ENCODE results near the gene SYT11. TPM values are rescaled to one million over a fixed set of nuclear protein-coding genes. Genes with fewer than 3 reads are reported as not detected.
A peak's percentile ranks its signal among the peaks of the same experiment; 100 is the strongest.

The SYT11 gene
- total and polyA plus RNA-seq, 2 experiments from 2014 or later: 0.39 to 2.0 TPM

DNA sequence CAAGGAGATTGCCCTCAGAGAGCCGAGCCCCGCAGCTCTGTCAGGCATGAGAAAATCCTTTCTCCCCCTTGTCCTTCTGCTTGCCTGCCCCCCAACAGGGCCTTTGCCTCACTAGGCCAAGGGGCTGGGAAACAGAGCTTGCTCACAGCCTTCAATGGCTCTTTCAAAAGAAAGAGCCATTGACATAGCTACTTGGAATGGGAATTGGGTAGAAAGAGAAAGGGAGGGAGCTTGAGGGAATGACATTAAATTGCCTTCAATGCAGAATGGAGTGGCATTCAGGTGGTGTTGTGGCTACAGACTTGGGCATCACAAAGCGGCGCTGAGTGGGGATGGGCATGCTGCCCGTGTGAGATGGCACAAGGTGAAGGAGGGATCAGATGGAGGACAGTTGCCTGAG, 13.2 kb downstream of the SYT11 start:
- Histone ChIP-seq H3K79me2 (no peaks in the 10 kb centered on the region), H3K27me3 (no peaks in the 10 kb centered on the region), H3K4me3 (no peak overlapping the region), H3K9me2 (replicated peaks; ENCODE audit: insufficient read depth) (no peaks in the 10 kb centered on the region), H3K4me2 (no peak overlapping the region), H3K9me3 (ENCODE audit: low read depth) (no peaks in the 10 kb centered on the region), H3K36me3 (replicated peaks; ENCODE audit: insufficient read depth, low read depth) (no peaks in the 10 kb centered on the region), H3K4me1 (ENCODE audit: insufficient read depth) (no peaks in the 10 kb centered on the region), H2AFZ (no peak overlapping the region), H4K20me1 (ENCODE audit: insufficient read depth, poor library complexity, severe bottlenecking) (no peaks in the 10 kb centered on the region), H3K27ac (no peak overlapping the region)
- TF ChIP-seq EZH2phosphoT487 (IDR thresholded peaks at IDR 0.05; ENCODE audit: low read depth, severe bottlenecking, unreplicated experiment): no peak
- TF ChIP-seq EZH2 (IDR thresholded peaks at IDR 0.05; ENCODE audit: borderline replicate concordance): no peak
- TF ChIP-seq CTCF (IDR thresholded peaks at IDR 0.05; ENCODE audit: poor library complexity): no peak
- WGBS (ENCODE audit: low lambda C conversion rate, missing lambda C conversion rate): 94% methylated on average over 5 of the region's 5 CpGs
- DNase-seq (ENCODE audit: low spot score): no peak

- H3K9me2 ChIP-seq (replicated peaks; ENCODE audit: insufficient read depth): no peaks in the 10 kb centered on the region
- H3K36me3 ChIP-seq (replicated peaks; ENCODE audit: insufficient read depth, low read depth): no peaks in the 10 kb centered on the region
- 62% methylated on average over 9 of the region's 9 CpGs for WGBS (ENCODE audit: low lambda C conversion rate, missing lambda C conversion rate)
- H3K4me3 ChIP-seq: no peak overlapping the region
- no peaks in the 10 kb centered on the region for H4K20me1 ChIP-seq (ENCODE audit: insufficient read depth, poor library complexity, severe bottlenecking)
- H3K79me2 ChIP-seq: no peaks in the 10 kb centered on the region
- no peaks in the 10 kb centered on the region for H3K27me3 ChIP-seq
- DNase-seq (ENCODE audit: low spot score): peak; percentile 34
- no peak overlapping the region for H2AFZ ChIP-seq
- H3K9me3 ChIP-seq (ENCODE audit: low read depth): no peaks in the 10 kb centered on the region
- no peak overlapping the region for H3K27ac ChIP-seq
- H3K4me1 ChIP-seq (ENCODE audit: insufficient read depth): no peaks in the 10 kb centered on the region
- no peak overlapping the region for H3K4me2 ChIP-seq
- no peak for TF ChIP-seq CTCF (IDR thresholded peaks at IDR 0.05; ENCODE audit: poor library complexity)
- TF ChIP-seq EZH2 (IDR thresholded peaks at IDR 0.05; ENCODE audit: borderline replicate concordance): no peak
- no peak for TF ChIP-seq EZH2phosphoT487 (IDR thresholded peaks at IDR 0.05; ENCODE audit: low read depth, severe bottlenecking, unreplicated experiment)
Observed at GRCh38 chr1:155873860-155874259, 14.5 kb downstream of the SYT11 start.

- TF ChIP-seq EZH2 (IDR thresholded peaks at IDR 0.05; ENCODE audit: borderline replicate concordance): no peak
- no peak overlapping the region for H3K4me2 ChIP-seq
- no peak overlapping the region for H3K4me3 ChIP-seq
- no peaks in the 10 kb centered on the region for H3K36me3 ChIP-seq (replicated peaks; ENCODE audit: insufficient read depth, low read depth)
- peaks cover 4% of the 10 kb centered on the region for H3K4me1 ChIP-seq (ENCODE audit: insufficient read depth)
- no peaks in the 10 kb centered on the region for H3K9me2 ChIP-seq (replicated peaks; ENCODE audit: insufficient read depth)
- DNase-seq (ENCODE audit: low spot score): no peak
- no peaks in the 10 kb centered on the region for H3K79me2 ChIP-seq
- no peak overlapping the region for H2AFZ ChIP-seq
- H3K27ac ChIP-seq: no peak overlapping the region
- no peaks in the 10 kb centered on the region for H3K9me3 ChIP-seq (ENCODE audit: low read depth)
- H3K27me3 ChIP-seq: no peaks in the 10 kb centered on the region
- 97% methylated on average over 2 of the region's 2 CpGs for WGBS (ENCODE audit: low lambda C conversion rate, missing lambda C conversion rate)
- H4K20me1 ChIP-seq (ENCODE audit: insufficient read depth, poor library complexity, severe bottlenecking): no peaks in the 10 kb centered on the region
Observed at GRCh38 chr1:155877945-155878344, 18.6 kb downstream of the SYT11 start.

- H3K9me3 ChIP-seq (ENCODE audit: low read depth): no peaks in the 10 kb centered on the region
- peaks cover 10% of the 10 kb centered on the region for H3K4me1 ChIP-seq (ENCODE audit: insufficient read depth)
- H3K79me2 ChIP-seq: no peaks in the 10 kb centered on the region
- H2AFZ ChIP-seq: no peak overlapping the region
- no peak for TF ChIP-seq CTCF (IDR thresholded peaks at IDR 0.05; ENCODE audit: poor library complexity)
- TF ChIP-seq EZH2 (IDR thresholded peaks at IDR 0.05; ENCODE audit: borderline replicate concordance): no peak
- no peak for TF ChIP-seq EZH2phosphoT487 (IDR thresholded peaks at IDR 0.05; ENCODE audit: low read depth, severe bottlenecking, unreplicated experiment)
- no peak overlapping the region for H3K27ac ChIP-seq
- DNase-seq (ENCODE audit: low spot score): no peak
- H4K20me1 ChIP-seq (ENCODE audit: insufficient read depth, poor library complexity, severe bottlenecking): no peaks in the 10 kb centered on the region
- H3K4me2 ChIP-seq: no peak overlapping the region
- 89% methylated on average over 2 of the region's 2 CpGs for WGBS (ENCODE audit: low lambda C conversion rate, missing lambda C conversion rate)
- no peak overlapping the region for H3K4me3 ChIP-seq
- no peaks in the 10 kb centered on the region for H3K36me3 ChIP-seq (replicated peaks; ENCODE audit: insufficient read depth, low read depth)
- no peaks in the 10 kb centered on the region for H3K9me2 ChIP-seq (replicated peaks; ENCODE audit: insufficient read depth)
- no peaks in the 10 kb centered on the region for H3K27me3 ChIP-seq
Observed at GRCh38 chr1:155880251-155880650, 20.9 kb downstream of the SYT11 start.
